OCI-LY3 (cell line): Measurements from ENCODE around the gene CTAGE15.
"Not testable (repeated sequence)": the region's sequence is repeated elsewhere in the genome, so short reads cannot be mapped to it uniquely, and the experiment has no call there.

Experiments
- H2AFZ ChIP-seq: fragments of 200-600, 300-600 bp; shearing (Covaris generic); 2 replicates; pipeline ENCODE4 v1.6.0; 2014; ENCODE audit warnings: antibody characterized with exemption, low read depth, low read length
- H3K27ac ChIP-seq: fragments of 200-600, 300-600 bp; sonication (generic); 2 replicates; pipeline ENCODE4 v1.5.1; 2014; ENCODE audit warnings: mild to moderate bottlenecking, low read length, moderate library complexity, mixed read lengths
- H3K27me3 ChIP-seq: fragments of 200-600, 300-600 bp; sonication (generic); 2 replicates; pipeline ENCODE4 v1.6.1; 2014; ENCODE audit warnings: low read depth, low read length, mixed read lengths
- H3K36me3 ChIP-seq: fragments of 200-600, 300-600 bp; sonication (generic); replicated peaks from 2 replicates; pipeline ENCODE3; 2014; ENCODE audit warnings: low read depth, low read length, mixed read lengths
- H3K4me1 ChIP-seq: fragments of 300-600, 200-600 bp; sonication (generic); 2 replicates; pipeline ENCODE4 v1.6.1; 2014; ENCODE audit warnings: low read length, mixed read lengths
- H3K4me2 ChIP-seq: fragments of 200-600, 300-600 bp; sonication (generic); 2 replicates; pipeline ENCODE4 v1.6.1; 2014; ENCODE audit warnings: low read length, mixed read lengths
- H3K4me3 ChIP-seq: fragments of 300-600, 200-600 bp; sonication (generic); 2 replicates; pipeline ENCODE4 v1.5.1; 2014; ENCODE audit warnings: antibody characterized with exemption, mild to moderate bottlenecking, low read length, moderate library complexity
- H3K79me2 ChIP-seq: fragments of 300-600, 200-600 bp; shearing (Covaris generic); 2 replicates; pipeline ENCODE4 v1.6.1; 2014; ENCODE audit warnings: mild to moderate bottlenecking, low read length, mixed read lengths
- H3K9ac ChIP-seq: fragments of 300-600, 200-600 bp; shearing (Covaris generic); 2 replicates; pipeline ENCODE4 v1.6.0; 2014; ENCODE audit warnings: mild to moderate bottlenecking, low read length, moderate library complexity
- H3K9me3 ChIP-seq: fragments of 200-600, 300-600 bp; shearing (Covaris generic); 2 replicates; pipeline ENCODE4 v1.6.1; 2014; ENCODE audit warnings: low read length, mixed read lengths; ENCODE audit not compliant: insufficient read depth
- H4K20me1 ChIP-seq: fragments of 200-600, 300-600 bp; sonication (generic); 2 replicates; pipeline ENCODE4 v1.6.1; 2016; ENCODE audit warnings: low read length, mixed read lengths; ENCODE audit not compliant: insufficient read depth

CTAGE15 gene, protein sequence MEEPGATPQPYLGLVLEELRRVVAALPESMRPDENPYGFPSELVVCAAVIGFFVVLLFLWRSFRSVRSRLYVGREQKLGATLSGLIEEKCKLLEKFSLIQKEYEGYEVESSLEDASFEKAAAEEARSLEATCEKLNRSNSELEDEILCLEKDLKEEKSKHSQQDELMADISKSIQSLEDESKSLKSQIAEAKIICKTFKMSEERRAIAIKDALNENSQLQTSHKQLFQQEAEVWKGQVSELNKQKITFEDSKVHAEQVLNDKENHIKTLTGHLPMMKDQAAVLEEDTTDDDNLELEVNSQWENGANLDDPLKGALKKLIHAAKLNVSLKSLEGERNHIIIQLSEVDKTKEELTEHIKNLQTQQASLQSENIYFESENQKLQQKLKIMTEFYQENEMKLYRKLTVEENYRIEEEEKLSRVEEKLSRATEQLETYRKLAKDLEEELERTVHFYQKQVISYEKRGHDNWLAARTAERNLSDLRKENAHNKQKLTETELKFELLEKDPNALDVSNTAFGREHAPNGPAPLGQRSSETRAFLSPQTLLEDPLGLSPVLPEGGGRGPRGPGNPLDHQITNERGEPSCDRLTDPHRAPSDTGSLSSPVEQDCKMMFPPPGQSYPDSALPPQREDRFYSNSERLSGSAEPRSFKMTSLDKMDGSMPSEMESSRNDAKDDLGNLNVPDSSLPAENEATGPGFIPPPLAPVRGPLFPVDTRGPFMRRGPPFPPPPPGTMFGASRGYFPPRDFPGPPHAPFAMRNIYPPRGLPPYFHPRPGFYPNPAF

GRCh38 chr7:143571501-143571900 is at the start of gene CTAGE15:
Gene CTAGE15 (plus strand): TSS chr7:143571801. CDS start chr7:143571818, 17 bp downstream.
- not testable (repeated sequence) for H3K4me3 ChIP-seq, H3K9ac ChIP-seq, H2AFZ ChIP-seq, H3K27ac ChIP-seq, H3K9me3 ChIP-seq, H3K4me1 ChIP-seq, H3K4me2 ChIP-seq, H3K27me3 ChIP-seq, H3K79me2 ChIP-seq, H4K20me1 ChIP-seq, H3K36me3 ChIP-seq

DNA sequence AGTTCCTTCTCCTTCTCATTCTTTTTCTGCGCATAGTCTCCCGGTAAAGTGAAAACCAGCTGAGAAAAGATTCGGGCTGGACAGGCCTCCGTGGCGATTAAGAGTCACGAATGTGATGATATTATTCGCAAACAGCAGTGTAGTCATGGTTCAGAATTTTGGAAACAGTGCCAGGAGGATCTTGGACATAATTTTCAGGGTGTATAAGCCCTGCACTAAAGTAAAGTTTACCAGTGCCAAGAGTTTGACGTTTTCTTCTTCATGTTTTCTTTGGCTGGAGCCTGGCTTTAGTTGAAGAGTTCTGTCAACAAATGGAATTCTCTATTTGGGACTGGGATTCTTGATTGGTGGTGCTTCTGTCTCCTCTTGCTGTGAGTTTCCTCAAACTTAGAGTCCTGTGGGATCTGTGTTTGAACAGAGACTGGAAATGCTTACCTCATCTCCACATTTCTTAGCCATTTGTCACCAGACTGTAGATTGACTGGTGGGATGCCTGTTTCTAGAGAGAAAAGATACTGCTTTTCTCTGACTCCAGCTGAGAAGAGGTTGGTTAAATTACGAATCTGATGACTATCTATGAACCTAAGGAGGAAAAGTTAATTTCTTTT is 49.2 kb upstream of the CTAGE15 start:
- H3K4me1 ChIP-seq, H3K36me3 ChIP-seq: not testable (repeated sequence)

GRCh38 chr7:143531169-143531926 is 40.3 kb upstream of the CTAGE15 start:
- not testable (repeated sequence) for H4K20me1 ChIP-seq, H3K4me1 ChIP-seq, H3K4me3 ChIP-seq, H3K36me3 ChIP-seq, H3K9me3 ChIP-seq, H3K27ac ChIP-seq, H3K79me2 ChIP-seq, H3K9ac ChIP-seq, H3K4me2 ChIP-seq, H3K27me3 ChIP-seq, H2AFZ ChIP-seq

More for the DNA sequence above, 49.2 kb upstream of the CTAGE15 start:
- H3K79me2 ChIP-seq, H4K20me1 ChIP-seq, H3K27ac ChIP-seq, H3K9me3 ChIP-seq, H2AFZ ChIP-seq, H3K9ac ChIP-seq, H3K4me2 ChIP-seq, H3K4me3 ChIP-seq: not testable (repeated sequence)
- H3K27me3 ChIP-seq, result peaks cover 24% of the 10 kb centered on the region; the same call in 1 of the 2 replicates

- not testable (repeated sequence) for H3K4me1 ChIP-seq, H3K4me2 ChIP-seq, H3K9me3 ChIP-seq, H3K27ac ChIP-seq, H3K27me3 ChIP-seq, H4K20me1 ChIP-seq, H3K9ac ChIP-seq, H3K36me3 ChIP-seq, H3K79me2 ChIP-seq, H2AFZ ChIP-seq, H3K4me3 ChIP-seq
Observed at GRCh38 chr7:143531932-143532331, 39.7 kb upstream of the CTAGE15 start.

DNA sequence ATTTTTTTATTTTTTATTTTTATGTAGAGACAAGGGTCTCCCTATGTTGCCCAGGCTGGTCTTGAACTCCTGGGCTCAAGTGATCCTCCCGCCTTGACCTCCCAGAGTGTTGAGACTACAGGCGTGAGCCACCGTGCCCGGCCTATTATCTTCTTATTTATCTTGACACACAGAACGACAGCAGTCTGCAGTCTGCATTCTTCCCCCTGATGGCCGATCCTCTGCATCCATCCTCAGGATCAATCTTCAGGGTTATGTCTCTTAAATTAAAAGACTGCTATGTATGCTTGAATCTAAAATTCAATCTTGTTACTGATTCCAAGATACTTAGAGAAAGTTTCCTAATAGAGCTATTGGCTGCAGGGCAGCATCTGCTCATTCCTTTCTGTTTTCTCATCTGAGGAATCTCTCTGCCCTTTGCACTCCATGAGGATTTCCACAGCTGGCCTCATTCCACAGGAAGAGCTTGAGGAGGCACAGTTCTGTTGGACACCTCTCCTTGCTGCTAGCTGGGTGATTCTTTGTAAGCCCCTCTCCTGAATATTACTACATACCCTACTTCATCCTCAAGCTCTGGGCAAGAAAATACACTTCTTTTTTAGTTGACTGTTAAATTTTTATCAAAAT is 38.3 kb upstream of the CTAGE15 start:
- not testable (repeated sequence) for H3K4me3 ChIP-seq, H3K27me3 ChIP-seq, H4K20me1 ChIP-seq, H3K9me3 ChIP-seq, H3K36me3 ChIP-seq, H3K4me1 ChIP-seq, H3K9ac ChIP-seq, H2AFZ ChIP-seq, H3K27ac ChIP-seq, H3K79me2 ChIP-seq, H3K4me2 ChIP-seq

DNA sequence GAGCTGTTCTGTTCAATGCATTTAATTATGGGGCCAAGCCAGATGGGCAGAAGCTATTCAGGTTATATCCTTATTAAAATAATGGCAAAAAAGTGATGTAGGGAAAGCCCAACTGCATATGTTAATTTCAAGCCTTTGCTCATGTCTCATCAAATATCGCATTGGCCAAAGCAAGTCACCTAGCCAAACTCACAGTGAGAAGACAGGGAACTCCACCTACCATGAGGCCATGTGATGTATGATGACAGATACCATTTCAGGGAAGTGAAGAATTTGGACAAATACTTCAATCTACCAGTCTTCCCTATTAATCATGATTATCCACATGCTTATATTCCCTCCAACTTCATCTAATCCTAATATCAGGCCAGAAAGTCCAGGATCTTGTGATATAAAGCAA is 35.2 kb upstream of the CTAGE15 start:
- not testable (repeated sequence) for H3K9ac ChIP-seq, H3K36me3 ChIP-seq, H4K20me1 ChIP-seq, H2AFZ ChIP-seq, H3K4me3 ChIP-seq, H3K79me2 ChIP-seq, H3K27me3 ChIP-seq, H3K27ac ChIP-seq, H3K9me3 ChIP-seq, H3K4me1 ChIP-seq, H3K4me2 ChIP-seq

DNA sequence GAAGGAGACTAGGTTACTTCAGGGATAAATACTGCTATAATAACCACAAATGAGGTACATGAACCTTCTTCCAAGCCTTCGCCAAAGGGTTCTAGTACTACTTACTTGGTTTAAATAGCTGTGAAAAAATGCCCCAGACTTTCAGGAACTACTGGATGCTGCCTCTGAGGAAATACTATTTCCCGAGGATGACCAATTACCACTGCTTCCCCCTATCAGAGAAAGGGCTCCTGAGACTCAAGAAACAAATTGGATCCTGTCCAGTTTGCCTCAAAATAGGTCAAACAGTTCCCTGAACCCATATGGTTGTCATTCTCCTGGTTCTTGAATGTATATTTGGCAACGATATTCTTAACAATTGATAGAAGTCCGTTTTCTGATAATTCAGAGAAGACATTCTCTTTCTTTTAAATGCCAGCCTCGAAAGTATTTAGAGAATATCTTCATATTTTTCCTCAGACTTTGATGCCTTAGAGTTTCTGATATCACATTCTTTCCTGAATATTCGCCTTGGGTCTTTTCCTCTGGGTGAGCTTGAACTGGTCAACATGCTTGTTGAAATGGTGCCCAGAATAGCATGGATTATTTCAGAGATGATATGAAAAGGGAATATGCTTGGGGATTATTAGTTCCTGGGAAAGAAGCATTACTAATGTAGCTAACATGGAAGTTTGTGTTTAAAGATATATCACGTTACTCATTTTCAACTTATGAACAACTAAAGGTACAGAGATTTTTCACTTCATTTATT is 28.1 kb upstream of the CTAGE15 start:
- H3K9ac ChIP-seq, H3K4me3 ChIP-seq, H3K79me2 ChIP-seq, H3K36me3 ChIP-seq, H3K27me3 ChIP-seq, H4K20me1 ChIP-seq, H3K4me1 ChIP-seq, H3K27ac ChIP-seq, H3K9me3 ChIP-seq, H2AFZ ChIP-seq, H3K4me2 ChIP-seq: not testable (repeated sequence)

DNA sequence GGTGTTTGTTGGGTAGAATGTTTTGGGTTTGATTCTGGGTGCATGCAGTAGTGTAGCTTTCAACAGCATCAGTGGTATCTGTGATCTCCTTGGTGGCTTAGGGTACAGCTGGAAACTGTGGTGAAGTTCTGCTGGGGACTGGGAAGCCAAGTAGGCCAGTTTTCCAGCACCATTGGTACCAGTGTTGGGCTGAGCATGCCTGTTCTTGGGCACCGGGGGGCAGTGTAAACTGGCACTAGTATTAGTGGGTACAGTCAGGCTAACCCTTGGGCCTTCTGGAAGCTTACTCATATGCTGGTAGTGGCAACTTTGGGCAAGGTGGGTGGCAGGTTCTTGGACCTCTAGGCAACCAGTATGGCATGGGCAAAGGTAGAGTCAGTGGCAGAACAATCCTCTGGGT is 15.6 kb upstream of the CTAGE15 start:
- not testable (repeated sequence) for H3K9me3 ChIP-seq, H3K4me3 ChIP-seq, H3K9ac ChIP-seq, H2AFZ ChIP-seq, H3K27me3 ChIP-seq, H3K4me2 ChIP-seq, H3K27ac ChIP-seq, H3K4me1 ChIP-seq, H3K79me2 ChIP-seq, H4K20me1 ChIP-seq, H3K36me3 ChIP-seq
